GM20000 (cell line): ENCODE measurements around the gene CD6.

ENCODE experiments used
- DNase-seq: peaks from one replicate; pipeline ENCODE4 v3.0.0; 2012; ENCODE audit warnings: low spot score
- TF ChIP-seq, protein P1 (sequence below): IDR thresholded peaks from 2 replicates; pipeline ENCODE4 v1.5.1; 2012; ENCODE audit warnings: mild to moderate bottlenecking, control low read depth; ENCODE audit errors: extremely low read depth, missing control alignments

CD6 gene

GRCh38 chr11:60947700-60948099 lies 23.8 kb upstream of the CD6 start:
- TF ChIP-seq, protein P1, sequence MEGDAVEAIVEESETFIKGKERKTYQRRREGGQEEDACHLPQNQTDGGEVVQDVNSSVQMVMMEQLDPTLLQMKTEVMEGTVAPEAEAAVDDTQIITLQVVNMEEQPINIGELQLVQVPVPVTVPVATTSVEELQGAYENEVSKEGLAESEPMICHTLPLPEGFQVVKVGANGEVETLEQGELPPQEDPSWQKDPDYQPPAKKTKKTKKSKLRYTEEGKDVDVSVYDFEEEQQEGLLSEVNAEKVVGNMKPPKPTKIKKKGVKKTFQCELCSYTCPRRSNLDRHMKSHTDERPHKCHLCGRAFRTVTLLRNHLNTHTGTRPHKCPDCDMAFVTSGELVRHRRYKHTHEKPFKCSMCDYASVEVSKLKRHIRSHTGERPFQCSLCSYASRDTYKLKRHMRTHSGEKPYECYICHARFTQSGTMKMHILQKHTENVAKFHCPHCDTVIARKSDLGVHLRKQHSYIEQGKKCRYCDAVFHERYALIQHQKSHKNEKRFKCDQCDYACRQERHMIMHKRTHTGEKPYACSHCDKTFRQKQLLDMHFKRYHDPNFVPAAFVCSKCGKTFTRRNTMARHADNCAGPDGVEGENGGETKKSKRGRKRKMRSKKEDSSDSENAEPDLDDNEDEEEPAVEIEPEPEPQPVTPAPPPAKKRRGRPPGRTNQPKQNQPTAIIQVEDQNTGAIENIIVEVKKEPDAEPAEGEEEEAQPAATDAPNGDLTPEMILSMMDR, result no peak
- DNase-seq, result no peak

GRCh38 chr11:60948250-60948649 lies 23.2 kb upstream of the CD6 start:
- TF ChIP-seq, protein P1, result no peak

GRCh38 chr11:60950024-60950423 lies 21.5 kb upstream of the CD6 start:
- TF ChIP-seq, protein P1, result no peak
- no peak for DNase-seq

More at GRCh38 chr11:60948250-60948649, 23.2 kb upstream of the CD6 start:
- no peak for DNase-seq

DNA sequence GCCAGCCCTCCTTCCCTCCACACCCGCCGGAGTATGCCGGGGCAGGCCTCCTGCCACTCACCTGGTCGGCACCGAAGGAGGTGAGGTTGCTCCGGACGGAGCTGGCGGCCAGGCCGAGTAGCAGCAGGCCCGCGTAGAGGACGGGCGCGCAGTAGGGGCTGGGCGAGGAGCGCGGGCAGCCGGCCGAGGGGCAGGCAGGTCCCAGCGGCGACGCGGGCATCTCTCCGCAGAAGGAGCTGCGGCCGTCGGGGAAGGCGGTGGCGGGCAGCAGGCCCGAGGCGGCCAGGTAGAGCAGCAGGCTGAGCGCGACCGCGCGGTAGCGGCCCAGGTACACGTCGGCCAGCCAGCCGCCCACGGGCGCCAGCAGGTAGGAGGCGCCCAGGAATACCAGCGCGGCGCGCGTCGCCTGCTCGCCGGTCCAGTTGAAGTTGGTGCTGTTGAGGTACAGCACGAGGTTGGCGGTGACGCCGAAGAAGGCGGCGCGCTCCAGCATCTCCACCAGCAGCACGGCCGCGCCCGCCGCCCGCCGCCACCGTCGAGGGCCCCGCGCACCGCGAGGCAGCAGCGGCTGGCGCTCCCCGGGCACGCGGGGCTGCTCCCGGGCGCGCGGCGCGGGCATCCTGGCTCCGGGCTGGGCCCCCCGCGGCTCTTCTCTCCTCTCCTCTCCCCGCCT lies 20.4 kb upstream of the CD6 start:
- peak; percentile 56 for DNase-seq
- TF ChIP-seq, protein P1, result no peak

DNA sequence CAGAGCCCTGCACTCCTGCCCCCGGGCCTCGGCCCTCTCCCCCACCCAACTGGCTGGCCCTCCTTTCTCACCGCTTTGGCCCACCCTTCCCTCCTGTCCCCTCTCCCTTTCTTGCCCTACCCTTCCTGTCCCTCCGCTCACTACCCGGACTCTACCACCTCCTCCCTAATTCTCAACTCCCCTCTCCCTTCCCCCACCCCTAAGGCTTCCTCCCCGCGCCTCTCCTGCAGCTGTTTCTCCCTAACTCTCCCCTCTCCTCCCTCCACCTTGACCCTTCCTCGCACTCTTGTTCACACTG lies 19.9 kb upstream of the CD6 start:
- TF ChIP-seq, protein P1, result no peak
- peak; percentile 49 for DNase-seq

GRCh38 chr11:60951904-60952741 lies 19.4 kb upstream of the CD6 start, which contains the start of gene SLC15A3:
TSS of gene SLC15A3 (minus strand) at chr11:60952176. CDS start at chr11:60951551, 625 bp downstream.
- peak; percentile 91 for DNase-seq
- TF ChIP-seq, protein P1, result no peak

GRCh38 chr11:60952742-60953170 lies 18.7 kb upstream of the CD6 start:
- DNase-seq, result peak; percentile 54

More at GRCh38 chr11:60952742-60953170, 18.7 kb upstream of the CD6 start:
- TF ChIP-seq, protein P1, result no peak
